ENCODE results near the gene AATK.
"Not testable (repeated sequence)": the region's sequence is repeated elsewhere in the genome, so short reads cannot be mapped to it uniquely, and the experiment has no call there.

GRCh38 chr17:81078026-81078913 lies 87.8 kb downstream of the AATK start:
- TF ChIP-seq POLR2A, CTCF (IDR thresholded peaks at IDR 0.05): not testable (repeated sequence)
